ENCODE data around the gene ZNF630. TPM values are rescaled to one million over a fixed set of nuclear protein-coding genes. Genes with fewer than 3 reads are reported as not detected.

ZNF630 gene
- total and polyA plus RNA-seq, 9 of the 15 experiments (the other 6 are each of a cell fraction or from before 2014, with no cell fraction given) = 0.06 to 1.1 (median 0.34) TPM

DNA sequence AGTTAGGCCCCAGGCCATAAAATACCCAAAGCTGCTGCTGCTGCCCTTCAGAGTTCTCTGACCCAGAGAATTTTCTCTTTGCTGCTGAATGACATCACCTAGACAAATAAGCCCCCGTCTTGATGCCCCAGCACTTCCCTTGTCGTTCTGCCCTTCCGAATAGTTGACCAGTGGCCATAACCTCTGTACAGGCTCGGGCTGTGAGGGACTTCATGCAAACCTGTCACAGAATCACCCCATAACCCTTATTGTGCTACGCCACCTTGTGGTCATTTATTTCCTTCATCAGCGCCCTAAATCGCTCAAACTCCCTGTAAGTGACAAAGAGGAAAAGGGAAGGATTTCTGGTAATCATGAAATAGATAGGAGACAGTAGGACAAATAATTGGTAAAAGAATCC lies 45.9 kb downstream of the ZNF630 start (continued):
- TF ChIP-seq ZNF197 (CRISPR knock-in tag; IDR thresholded peaks at IDR 0.05; ENCODE audit: low read depth) (no peak), FOXJ3 (CRISPR knock-in tag; IDR thresholded peaks at IDR 0.05) (no peak)
- TF ChIP-seq, protein P1, sequence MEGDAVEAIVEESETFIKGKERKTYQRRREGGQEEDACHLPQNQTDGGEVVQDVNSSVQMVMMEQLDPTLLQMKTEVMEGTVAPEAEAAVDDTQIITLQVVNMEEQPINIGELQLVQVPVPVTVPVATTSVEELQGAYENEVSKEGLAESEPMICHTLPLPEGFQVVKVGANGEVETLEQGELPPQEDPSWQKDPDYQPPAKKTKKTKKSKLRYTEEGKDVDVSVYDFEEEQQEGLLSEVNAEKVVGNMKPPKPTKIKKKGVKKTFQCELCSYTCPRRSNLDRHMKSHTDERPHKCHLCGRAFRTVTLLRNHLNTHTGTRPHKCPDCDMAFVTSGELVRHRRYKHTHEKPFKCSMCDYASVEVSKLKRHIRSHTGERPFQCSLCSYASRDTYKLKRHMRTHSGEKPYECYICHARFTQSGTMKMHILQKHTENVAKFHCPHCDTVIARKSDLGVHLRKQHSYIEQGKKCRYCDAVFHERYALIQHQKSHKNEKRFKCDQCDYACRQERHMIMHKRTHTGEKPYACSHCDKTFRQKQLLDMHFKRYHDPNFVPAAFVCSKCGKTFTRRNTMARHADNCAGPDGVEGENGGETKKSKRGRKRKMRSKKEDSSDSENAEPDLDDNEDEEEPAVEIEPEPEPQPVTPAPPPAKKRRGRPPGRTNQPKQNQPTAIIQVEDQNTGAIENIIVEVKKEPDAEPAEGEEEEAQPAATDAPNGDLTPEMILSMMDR (IDR thresholded peaks at IDR 0.05 in 2 of 3, conservative IDR thresholded peaks at IDR 0.05 in 1 of 3; ENCODE audit: insufficient read depth in 2 of 3, low read depth in 1 of 3, low read length in 3 of 3) = peak; percentile 68 to 80 (median 68)
- TF ChIP-seq, protein P2, sequence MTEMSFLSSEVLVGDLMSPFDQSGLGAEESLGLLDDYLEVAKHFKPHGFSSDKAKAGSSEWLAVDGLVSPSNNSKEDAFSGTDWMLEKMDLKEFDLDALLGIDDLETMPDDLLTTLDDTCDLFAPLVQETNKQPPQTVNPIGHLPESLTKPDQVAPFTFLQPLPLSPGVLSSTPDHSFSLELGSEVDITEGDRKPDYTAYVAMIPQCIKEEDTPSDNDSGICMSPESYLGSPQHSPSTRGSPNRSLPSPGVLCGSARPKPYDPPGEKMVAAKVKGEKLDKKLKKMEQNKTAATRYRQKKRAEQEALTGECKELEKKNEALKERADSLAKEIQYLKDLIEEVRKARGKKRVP (CRISPR knock-in tag; IDR thresholded peaks at IDR 0.05) = no peak

DNA sequence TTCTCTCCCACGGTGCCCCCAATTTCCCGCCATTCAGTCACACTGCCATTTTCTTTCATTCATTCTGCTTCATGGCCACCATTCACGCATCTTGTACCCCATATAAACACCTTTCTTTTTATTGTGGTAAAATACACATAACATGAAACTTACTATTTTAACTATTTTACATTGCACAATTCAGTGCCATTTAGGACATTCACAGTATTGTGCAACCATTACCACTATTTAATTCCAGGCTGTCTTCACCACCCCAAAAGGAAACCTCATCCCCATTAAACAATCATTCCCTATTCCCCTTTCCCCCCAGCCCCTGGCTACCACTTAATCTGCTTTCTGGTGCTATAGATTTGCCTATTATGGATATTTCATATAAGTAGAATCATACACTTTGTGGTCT lies 48.7 kb downstream of the ZNF630 start:
- Histone ChIP-seq H3K9me3 (replicated peaks; ENCODE audit: control insufficient read depth, insufficient read depth, low read depth, low read length) (no peaks in the 10 kb centered on the region), H3K27ac (ENCODE audit: extremely low read depth, low read depth, low read length) (no peak overlapping the region), H3K9me1 (ENCODE audit: control insufficient read depth, insufficient read depth, low read length) (no peaks in the 10 kb centered on the region), H3K79me2 (ENCODE audit: control insufficient read depth, insufficient read depth, low read length) (no peaks in the 10 kb centered on the region), H3K9ac (ENCODE audit: insufficient read depth in 1 of 2, low read depth in 2 of 2, low read length in 2 of 2) (no peak overlapping the region), H3K4me1 (replicated peaks in 1 of 2; ENCODE audit: control insufficient read depth in 2 of 2, insufficient read depth in 2 of 2, low read length in 2 of 2) (no peaks in the 10 kb centered on the region), H4K20me1 (replicated peaks; ENCODE audit: control insufficient read depth, insufficient read depth, low read length) (no peaks in the 10 kb centered on the region), H3K27me3 (ENCODE audit: control insufficient read depth in 2 of 2, insufficient read depth in 2 of 2, low read length in 2 of 2) (no peaks in the 10 kb centered on the region), H3K36me3 (ENCODE audit: control insufficient read depth, insufficient read depth, low read length) (no peaks in the 10 kb centered on the region), H3K4me2 (ENCODE audit: insufficient read depth, low read length) (no peak overlapping the region), H3K4me3 (no peak overlapping the region), H2AFZ (ENCODE audit: low read depth, low read length) (no peak overlapping the region)
- FAIRE-seq = no peak
- ATAC-seq = no peak
- in situ Hi-C loops (cut with MboI) = loop anchor here (10.0 kb wide), 1 partner anchor 198 kb away; no protein-coding TSS in a partner anchor
- ChIA-PET CTCF (ENCODE audit: low intra/inter-chr PET ratio) (no interaction called here), POLR2A (no interaction called here)
- intact Hi-C loops (cut with micrococcal nuclease) = no loop called here
- TF ChIP-seq CEBPG (CRISPR knock-in tag; IDR thresholded peaks at IDR 0.05) = no peak
- peak in 1 of 2 experiments; percentile 43; a peak in 1 of 4 replicates for TF ChIP-seq CEBPG (tag; conservative IDR thresholded peaks at IDR 0.05 in 1 of 2, IDR thresholded peaks at IDR 0.05 in 1 of 2)
- TF ChIP-seq STAG1 (CRISPR knock-in tag; IDR thresholded peaks at IDR 0.05; ENCODE audit: borderline replicate concordance) = no peak
- no peak for TF ChIP-seq ZFP30 (CRISPR knock-in tag; IDR thresholded peaks at IDR 0.05; ENCODE audit: borderline replicate concordance)
- peak; percentile 63 for TF ChIP-seq CEBPB (tag; IDR thresholded peaks at IDR 0.05)
- no TSS peak for BruUV-seq (replicated peaks)
- WGBS (ENCODE audit: insufficient coverage, low coverage, missing lambda C conversion rate) = 9% methylated on average over 3 of the region's 3 CpGs
- DNase-seq (ENCODE audit: extremely low read depth in 1 of 4, low spot score in 3 of 4) = no peak

Data from K562 (cell line).